ENCODE measurements around the gene HCAR3.

DNA sequence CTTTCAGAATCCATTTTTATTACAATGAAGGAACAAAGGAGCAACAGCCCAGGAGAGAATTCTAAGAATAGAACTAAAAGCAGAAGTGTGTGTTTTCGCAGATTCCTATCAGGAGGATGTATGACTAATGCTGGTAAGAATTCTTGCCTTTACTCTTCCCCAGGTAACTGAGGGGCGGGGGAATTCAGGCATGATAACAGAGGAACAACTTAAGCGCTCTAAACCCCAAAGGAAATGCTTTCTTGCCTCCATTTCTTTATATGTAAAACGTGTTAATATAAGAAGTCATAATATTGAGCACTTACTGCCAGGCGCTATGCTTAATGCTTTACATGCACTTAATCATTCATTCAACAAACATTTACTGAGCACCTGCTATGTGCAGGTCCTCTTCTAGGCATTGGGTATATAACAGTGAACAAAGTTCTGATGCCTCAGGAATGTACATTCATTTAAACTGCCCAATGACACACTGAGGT is 9.5 kb upstream of the HCAR3 start:
- TF ChIP-seq FOXA1 (IDR thresholded peaks at IDR 0.05) (no peak), NFRKB (IDR thresholded peaks at IDR 0.05) (no peak), SUZ12 (IDR thresholded peaks at IDR 0.05) (no peak), TARDBP (IDR thresholded peaks at IDR 0.05) (no peak), ELF4 (IDR thresholded peaks at IDR 0.05) (no peak)
